Ishikawa (cell line): ENCODE measurements around the gene SH3GLB1.

Experiments used
- CEBPB ChIP-seq: IDR thresholded peaks from 2 replicates; pipeline ENCODE4 v1.6.1; 2012
- CREB1 ChIP-seq: IDR thresholded peaks from 2 replicates; pipeline ENCODE4 v1.6.1; 2012; ENCODE audit warnings: low read depth
- EP300 ChIP-seq: IDR thresholded peaks from 2 replicates; pipeline ENCODE4 v1.6.1; 2012; ENCODE audit warnings: borderline replicate concordance
- FOXM1 ChIP-seq: IDR thresholded peaks from 2 replicates; pipeline ENCODE4 v1.6.1; 2012; ENCODE audit warnings: low read depth, borderline replicate concordance
- RAD21 ChIP-seq: IDR thresholded peaks from 2 replicates; pipeline ENCODE4 v1.6.1; 2012; ENCODE audit warnings: low read depth
- REST ChIP-seq: IDR thresholded peaks from 2 replicates; pipeline ENCODE4 v1.6.1; 2012; ENCODE audit warnings: low read depth, mild to moderate bottlenecking
- TAF1 ChIP-seq: IDR thresholded peaks from 2 replicates; pipeline ENCODE4 v1.6.1; 2012; ENCODE audit warnings: low read depth, mild to moderate bottlenecking
- TCF12 ChIP-seq: IDR thresholded peaks from 2 replicates; pipeline ENCODE4 v1.6.1; 2012; ENCODE audit warnings: low read depth
- USF1 ChIP-seq: IDR thresholded peaks from 2 replicates; pipeline ENCODE4 v1.6.1; 2012
- YY1 ChIP-seq: IDR thresholded peaks from 2 replicates; pipeline ENCODE4 v1.6.1; 2012; ENCODE audit warnings: low read depth
- TF ChIP-seq, protein P1 (sequence below): IDR thresholded peaks from 2 replicates; pipeline ENCODE4 v1.6.1; 2012

DNA sequence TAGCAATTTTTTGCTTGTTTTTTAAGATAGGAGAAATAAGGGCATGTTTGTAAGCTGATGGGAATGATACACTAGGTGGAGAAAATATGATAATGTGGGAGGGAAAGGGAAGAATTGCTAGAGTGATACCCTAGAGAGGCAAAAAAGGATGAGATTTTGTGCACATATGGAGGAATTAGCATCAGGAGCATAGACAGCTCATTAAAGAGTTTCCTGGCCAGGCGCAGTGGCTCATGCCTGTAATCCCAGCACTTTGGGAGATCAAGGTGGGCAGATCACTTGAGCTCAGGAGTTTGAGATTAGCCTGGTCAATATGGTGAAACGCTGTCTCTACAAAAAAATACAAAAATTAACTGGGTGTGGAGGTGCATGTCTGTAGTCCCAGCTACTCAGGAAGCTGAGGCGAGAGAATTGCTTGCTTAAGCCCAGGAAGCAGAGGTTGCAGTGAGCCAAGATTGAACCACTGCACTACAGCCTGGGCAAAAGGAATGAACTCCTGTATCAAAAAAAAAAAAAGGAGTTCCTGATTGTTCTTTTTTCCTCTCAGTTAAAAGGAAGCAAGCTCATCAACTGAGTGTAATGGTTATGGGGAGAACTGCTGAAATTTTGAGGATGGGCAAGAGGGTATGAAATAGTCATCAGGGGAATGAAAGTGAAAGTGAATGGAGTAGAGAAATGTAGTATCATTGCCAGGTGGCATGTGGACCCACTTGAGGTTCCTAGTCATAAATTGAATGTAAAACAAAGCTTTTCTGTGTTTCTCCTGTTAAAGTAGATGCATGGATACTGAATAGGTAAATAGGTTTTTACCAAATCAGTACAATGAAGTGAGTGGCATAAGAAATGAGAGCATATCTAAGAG, 35.5 kb downstream of the SH3GLB1 start:
- TF ChIP-seq TAF1 (no peak), REST (no peak), FOXM1 (no peak), USF1 (no peak), RAD21 (no peak), TCF12 (no peak), EP300 (no peak), CEBPB (no peak), CREB1 (no peak), YY1 (no peak)
- TF ChIP-seq, protein P1, sequence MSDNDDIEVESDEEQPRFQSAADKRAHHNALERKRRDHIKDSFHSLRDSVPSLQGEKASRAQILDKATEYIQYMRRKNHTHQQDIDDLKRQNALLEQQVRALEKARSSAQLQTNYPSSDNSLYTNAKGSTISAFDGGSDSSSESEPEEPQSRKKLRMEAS = no peak
